H1 (cell line): Measurements from ENCODE around the gene USB1. TPM values are rescaled to one million over a fixed set of nuclear protein-coding genes. Genes with fewer than 3 reads are reported as not detected.

Source experiments
- ASH2L ChIP-seq: fragments of 200-600, 300-600 bp; sonication (generic); IDR thresholded peaks from one replicate; pipeline ENCODE4 v1.7.1; 2017; ENCODE audit warnings: low read length
- BACH1 ChIP-seq: IDR thresholded peaks from 2 replicates; pipeline ENCODE4 v1.6.1; 2012; ENCODE audit warnings: low read length, improper control_type of control experiment
- CTBP2 ChIP-seq: IDR thresholded peaks from 2 replicates; pipeline ENCODE4 v1.7.0; 2011; ENCODE audit warnings: borderline replicate concordance, mild to moderate bottlenecking, moderate library complexity, mixed read lengths, low read length; ENCODE audit not compliant: insufficient read depth, insufficient read length
- EZH2 ChIP-seq: fragments of 200-600 bp; sonication (generic); IDR thresholded peaks from 2 replicates; pipeline ENCODE4 v1.7.1; 2012; ENCODE audit warnings: low read depth, mild to moderate bottlenecking, moderate library complexity, low read length, inconsistent platforms; ENCODE audit not compliant: severe bottlenecking
- RBBP5 ChIP-seq: IDR thresholded peaks from 2 replicates; pipeline ENCODE4 v1.7.1; 2012; ENCODE audit warnings: low read depth, mild to moderate bottlenecking, inconsistent platforms, low read length, moderate library complexity, borderline replicate concordance
- SIN3A ChIP-seq, 2 experiments: IDR thresholded peaks in 1 of 2; conservative IDR thresholded peaks in 1 of 2; 2 replicates each; pipeline ENCODE4 v1.6.1; 2011 to 2012; ENCODE audit warnings: low read length in 2 of 2, improper control_type of control experiment in 1 of 2, low read depth in 1 of 2, mild to moderate bottlenecking in 1 of 2
- SUZ12 ChIP-seq: fragments of 200-600 bp; sonication (generic); IDR thresholded peaks from 2 replicates; pipeline ENCODE4 v1.6.1; 2012; ENCODE audit warnings: mild to moderate bottlenecking, inconsistent platforms, low read length, moderate library complexity, mixed read lengths
- polyA plus RNA-seq, 7 experiments: library from polyadenylated mRNA; depleted of rRNA in 3 of 7; stranded (reverse) in 5 of 7; unstranded in 2 of 7; fragments of >200 nt in 5 of 7; fragments of 200-250 nt in 2 of 7; gene quantifications; 1 replicate in 5 of 7; 2 replicates in 1 of 7; 4 replicates in 1 of 7; pipeline versions ENCODE4 v1.2.1 to v1.2.3, GENCODE V29; 2011 to 2013; ENCODE audit warnings: missing spikeins in 2 of 7, mixed read lengths in 2 of 7
- total RNA-seq: library from RNA; stranded (reverse); fragmentation: NEBNext Ultra II Directional; extraction: Animal tissue kit (Norgen Biotek cat#: 25700); gene quantifications from 2 replicates; pipeline ENCODE4 v1.2.1, GENCODE V29; 2021
- TF ChIP-seq, protein P1 (sequence below): fragments of 300-600 bp; sonication (generic); IDR thresholded peaks from 2 replicates; pipeline ENCODE4 v1.7.1; 2012; ENCODE audit warnings: low read length, moderate library complexity, mild to moderate bottlenecking, inconsistent platforms; ENCODE audit not compliant: insufficient replicate concordance

The USB1 gene
- total and polyA plus RNA-seq, 2 of the 8 experiments (the other 6 are each of a cell fraction or from before 2014, with no cell fraction given) = 65.4 to 75.9 TPM

DNA sequence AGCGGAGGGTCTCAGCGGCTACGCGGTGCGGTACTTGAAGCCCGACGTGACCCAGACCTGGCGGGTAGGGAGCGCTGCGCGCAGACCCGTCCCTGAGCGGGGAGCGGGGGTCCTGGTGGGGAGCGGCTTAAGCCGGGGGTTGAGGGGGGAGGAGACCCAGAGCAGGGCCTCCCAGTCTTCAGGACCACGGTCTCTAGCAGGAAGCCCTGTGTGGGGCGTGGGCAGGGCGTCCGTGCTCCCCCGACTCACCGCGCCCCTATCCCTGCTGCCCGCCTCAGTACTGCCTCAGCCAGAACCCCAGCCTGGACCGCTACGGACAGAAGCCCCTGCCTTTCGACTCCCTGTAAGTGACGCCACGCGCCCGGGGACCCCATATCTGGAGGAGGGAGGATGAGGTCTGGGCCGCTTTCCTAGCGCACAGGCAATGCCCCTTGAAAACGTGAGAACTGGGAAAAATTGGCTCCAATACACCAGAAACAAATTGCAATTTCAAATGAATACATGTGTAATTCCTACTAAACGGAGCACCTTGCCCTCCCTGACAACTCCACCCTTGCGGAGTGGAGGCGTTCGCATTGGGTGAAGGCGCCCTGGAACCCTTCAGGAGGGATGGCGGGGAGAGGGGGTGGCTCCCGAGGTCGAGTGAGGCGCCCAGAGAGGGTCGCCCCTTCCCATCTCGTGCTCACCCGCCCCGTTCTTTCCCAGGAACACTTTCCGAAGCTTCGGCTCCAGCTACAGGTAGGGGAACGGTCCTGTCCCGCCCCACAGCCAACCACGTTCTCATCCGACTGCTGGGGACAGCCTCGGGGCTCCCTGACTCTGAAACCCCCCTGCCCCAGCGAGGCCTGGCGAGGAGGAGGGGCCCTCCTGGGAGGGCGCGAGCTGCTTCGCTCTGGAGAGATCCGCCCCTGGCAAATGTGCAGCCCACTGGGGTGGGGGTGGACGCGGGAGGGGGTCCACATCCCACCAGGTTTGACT, 15.7 kb upstream of the USB1 start (continued):
- TF ChIP-seq, protein P1, sequence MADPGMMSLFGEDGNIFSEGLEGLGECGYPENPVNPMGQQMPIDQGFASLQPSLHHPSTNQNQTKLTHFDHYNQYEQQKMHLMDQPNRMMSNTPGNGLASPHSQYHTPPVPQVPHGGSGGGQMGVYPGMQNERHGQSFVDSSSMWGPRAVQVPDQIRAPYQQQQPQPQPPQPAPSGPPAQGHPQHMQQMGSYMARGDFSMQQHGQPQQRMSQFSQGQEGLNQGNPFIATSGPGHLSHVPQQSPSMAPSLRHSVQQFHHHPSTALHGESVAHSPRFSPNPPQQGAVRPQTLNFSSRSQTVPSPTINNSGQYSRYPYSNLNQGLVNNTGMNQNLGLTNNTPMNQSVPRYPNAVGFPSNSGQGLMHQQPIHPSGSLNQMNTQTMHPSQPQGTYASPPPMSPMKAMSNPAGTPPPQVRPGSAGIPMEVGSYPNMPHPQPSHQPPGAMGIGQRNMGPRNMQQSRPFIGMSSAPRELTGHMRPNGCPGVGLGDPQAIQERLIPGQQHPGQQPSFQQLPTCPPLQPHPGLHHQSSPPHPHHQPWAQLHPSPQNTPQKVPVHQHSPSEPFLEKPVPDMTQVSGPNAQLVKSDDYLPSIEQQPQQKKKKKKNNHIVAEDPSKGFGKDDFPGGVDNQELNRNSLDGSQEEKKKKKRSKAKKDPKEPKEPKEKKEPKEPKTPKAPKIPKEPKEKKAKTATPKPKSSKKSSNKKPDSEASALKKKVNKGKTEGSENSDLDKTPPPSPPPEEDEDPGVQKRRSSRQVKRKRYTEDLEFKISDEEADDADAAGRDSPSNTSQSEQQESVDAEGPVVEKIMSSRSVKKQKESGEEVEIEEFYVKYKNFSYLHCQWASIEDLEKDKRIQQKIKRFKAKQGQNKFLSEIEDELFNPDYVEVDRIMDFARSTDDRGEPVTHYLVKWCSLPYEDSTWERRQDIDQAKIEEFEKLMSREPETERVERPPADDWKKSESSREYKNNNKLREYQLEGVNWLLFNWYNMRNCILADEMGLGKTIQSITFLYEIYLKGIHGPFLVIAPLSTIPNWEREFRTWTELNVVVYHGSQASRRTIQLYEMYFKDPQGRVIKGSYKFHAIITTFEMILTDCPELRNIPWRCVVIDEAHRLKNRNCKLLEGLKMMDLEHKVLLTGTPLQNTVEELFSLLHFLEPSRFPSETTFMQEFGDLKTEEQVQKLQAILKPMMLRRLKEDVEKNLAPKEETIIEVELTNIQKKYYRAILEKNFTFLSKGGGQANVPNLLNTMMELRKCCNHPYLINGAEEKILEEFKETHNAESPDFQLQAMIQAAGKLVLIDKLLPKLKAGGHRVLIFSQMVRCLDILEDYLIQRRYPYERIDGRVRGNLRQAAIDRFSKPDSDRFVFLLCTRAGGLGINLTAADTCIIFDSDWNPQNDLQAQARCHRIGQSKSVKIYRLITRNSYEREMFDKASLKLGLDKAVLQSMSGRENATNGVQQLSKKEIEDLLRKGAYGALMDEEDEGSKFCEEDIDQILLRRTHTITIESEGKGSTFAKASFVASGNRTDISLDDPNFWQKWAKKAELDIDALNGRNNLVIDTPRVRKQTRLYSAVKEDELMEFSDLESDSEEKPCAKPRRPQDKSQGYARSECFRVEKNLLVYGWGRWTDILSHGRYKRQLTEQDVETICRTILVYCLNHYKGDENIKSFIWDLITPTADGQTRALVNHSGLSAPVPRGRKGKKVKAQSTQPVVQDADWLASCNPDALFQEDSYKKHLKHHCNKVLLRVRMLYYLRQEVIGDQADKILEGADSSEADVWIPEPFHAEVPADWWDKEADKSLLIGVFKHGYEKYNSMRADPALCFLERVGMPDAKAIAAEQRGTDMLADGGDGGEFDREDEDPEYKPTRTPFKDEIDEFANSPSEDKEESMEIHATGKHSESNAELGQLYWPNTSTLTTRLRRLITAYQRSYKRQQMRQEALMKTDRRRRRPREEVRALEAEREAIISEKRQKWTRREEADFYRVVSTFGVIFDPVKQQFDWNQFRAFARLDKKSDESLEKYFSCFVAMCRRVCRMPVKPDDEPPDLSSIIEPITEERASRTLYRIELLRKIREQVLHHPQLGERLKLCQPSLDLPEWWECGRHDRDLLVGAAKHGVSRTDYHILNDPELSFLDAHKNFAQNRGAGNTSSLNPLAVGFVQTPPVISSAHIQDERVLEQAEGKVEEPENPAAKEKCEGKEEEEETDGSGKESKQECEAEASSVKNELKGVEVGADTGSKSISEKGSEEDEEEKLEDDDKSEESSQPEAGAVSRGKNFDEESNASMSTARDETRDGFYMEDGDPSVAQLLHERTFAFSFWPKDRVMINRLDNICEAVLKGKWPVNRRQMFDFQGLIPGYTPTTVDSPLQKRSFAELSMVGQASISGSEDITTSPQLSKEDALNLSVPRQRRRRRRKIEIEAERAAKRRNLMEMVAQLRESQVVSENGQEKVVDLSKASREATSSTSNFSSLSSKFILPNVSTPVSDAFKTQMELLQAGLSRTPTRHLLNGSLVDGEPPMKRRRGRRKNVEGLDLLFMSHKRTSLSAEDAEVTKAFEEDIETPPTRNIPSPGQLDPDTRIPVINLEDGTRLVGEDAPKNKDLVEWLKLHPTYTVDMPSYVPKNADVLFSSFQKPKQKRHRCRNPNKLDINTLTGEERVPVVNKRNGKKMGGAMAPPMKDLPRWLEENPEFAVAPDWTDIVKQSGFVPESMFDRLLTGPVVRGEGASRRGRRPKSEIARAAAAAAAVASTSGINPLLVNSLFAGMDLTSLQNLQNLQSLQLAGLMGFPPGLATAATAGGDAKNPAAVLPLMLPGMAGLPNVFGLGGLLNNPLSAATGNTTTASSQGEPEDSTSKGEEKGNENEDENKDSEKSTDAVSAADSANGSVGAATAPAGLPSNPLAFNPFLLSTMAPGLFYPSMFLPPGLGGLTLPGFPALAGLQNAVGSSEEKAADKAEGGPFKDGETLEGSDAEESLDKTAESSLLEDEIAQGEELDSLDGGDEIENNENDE = no peak
- TF ChIP-seq SUZ12 (peak; percentile 35; the same call in 1 of the 2 replicates), SIN3A (conservative IDR thresholded peaks at IDR 0.05 in 1 of 2, IDR thresholded peaks at IDR 0.05 in 1 of 2; ENCODE audit: low read depth in 1 of 2, low read length in 2 of 2) (no peak), EZH2 (peak; percentile 31), RBBP5 (peak; percentile 69; the same call in 1 of the 2 replicates), ASH2L (peak; percentile 44), CTBP2 (no peak), BACH1 (no peak)
